HS-5 (cell line): ENCODE data around the gene TECTA.
"Not testable (repeated sequence)": the region's sequence is repeated elsewhere in the genome, so short reads cannot be mapped to it uniquely, and the experiment has no call there.

Source experiments
- DNase-seq: peaks from one replicate; pipeline ENCODE4 v3.0.0-alpha.2; 2012; ENCODE audit warnings: low read depth

The TECTA gene

DNA sequence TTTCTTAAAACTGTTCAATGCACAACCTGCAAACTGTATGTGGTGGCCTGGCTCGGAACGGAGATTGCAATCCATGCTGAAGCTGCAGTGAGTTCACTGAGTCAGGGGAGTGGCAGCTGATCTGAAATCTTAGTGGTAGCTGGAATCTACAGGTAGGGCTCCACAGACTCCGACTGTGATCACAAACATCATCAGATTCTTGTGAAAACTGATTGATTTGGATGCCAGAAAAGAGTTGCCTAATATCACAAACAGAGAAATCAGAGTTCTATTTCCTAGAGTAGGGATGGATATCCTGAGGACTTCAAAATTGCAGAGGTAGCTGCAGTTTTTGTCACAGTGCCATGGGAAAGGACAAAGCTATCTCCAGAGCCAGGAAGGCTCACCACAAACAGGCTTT, 134.0 kb downstream of the TECTA start:
- DNase-seq: no peak

DNA sequence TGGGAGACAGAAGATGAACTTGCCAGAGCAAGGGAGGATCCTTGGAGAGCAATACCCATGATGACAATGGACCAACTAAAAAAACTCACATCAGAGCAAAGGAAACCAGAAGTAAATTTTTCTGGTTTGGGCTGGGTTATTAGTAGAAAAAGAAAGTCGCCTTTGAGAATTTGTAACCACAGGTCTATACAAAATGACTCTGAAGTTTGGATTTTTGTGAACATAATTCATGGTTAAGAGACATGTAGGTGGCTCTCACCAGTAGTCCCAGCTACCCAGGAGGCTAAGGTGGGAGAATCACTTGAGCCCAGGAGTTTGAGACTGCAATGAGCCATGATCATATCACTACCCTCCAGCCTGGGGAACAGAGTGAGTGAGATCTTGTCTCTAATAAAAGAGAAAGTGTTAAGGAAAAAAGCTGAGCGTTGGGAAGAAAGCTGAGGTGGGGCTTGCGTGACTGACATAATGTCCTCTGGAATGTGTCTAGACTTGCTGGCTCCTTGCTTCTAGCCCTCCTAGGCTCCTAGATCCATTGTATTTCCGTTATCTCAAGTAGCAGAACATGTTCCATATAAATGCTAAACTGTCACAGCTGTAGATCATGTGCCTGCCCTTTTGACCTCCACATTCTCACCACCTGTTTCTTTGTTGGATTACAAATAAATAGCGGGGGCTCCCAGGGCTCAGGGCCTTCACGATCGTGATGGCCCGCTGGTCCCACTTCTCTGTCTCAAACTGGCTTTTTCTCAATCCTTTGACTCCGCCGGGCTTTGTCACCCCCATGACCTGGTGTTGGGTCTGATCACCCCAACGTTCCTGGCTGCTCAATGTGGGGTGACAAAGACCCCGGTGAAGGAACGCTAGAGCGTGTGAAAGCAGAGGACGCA, 135.3 kb downstream of the TECTA start:
- DNase-seq: no peak

DNA sequence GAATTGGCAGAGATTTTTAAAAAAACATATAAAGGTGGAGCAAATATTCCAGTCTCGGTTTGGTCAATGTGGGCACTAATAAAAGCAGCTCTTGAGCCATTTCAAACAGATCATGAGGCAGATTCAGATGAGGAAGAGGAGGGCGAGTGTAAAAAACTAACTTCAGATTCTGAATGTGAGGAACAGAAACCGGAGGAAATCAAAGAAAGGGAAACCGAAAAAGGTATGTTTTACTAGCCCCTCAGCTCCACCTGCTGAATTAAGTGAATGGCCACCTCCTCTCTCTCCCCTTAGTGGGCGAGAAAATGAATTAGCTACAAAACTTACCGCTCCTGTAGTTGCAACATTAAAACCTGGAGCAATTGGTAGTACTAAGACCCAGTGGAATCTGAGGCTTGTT, 136.2 kb downstream of the TECTA start:
- DNase-seq: not testable (repeated sequence)

DNA sequence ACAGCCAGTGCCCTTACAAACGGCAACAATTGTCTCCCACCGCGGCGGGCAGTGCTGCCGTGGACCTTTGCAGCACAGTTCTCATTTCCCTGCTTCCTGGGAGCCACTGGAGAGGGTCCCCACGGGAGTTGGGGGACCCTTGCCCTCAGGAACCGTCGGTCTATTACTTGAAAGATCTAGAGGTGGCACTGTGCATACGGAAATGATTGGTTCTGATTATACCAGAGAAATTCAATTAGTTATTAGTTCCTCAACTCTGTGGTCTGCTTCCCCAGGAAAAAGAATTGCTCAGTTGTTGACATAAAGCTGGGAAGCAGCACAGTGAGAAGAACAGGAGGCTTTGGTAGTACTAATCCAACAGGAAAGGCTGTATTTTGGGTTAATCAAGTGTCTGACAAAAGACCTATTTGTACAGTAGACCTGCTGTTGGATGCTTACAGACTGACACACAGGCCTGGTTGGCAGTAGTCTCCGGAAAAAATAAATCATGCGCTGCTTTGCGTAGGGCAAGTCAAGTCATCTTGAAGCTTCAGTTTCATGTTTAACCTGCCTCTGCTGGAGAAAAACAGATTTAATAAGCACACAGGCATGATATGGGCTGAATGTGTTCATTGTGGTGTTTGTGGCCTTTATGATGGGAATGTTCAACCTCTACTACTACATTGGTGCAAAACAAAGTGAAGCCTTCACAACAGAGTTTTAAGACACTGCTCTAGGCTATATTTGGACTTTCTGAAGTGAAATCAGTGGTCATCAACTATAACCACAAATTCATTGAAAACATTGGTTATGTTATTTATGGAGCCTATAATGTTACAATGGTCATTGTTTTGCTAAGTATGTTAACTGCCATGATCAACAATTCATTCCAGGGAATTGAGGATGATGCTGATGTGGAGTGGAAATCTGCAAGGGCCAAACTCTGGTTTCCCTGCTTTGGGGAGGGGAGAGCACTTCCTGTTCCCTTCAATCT, 136.9 kb downstream of the TECTA start:
- no peak for DNase-seq

DNA sequence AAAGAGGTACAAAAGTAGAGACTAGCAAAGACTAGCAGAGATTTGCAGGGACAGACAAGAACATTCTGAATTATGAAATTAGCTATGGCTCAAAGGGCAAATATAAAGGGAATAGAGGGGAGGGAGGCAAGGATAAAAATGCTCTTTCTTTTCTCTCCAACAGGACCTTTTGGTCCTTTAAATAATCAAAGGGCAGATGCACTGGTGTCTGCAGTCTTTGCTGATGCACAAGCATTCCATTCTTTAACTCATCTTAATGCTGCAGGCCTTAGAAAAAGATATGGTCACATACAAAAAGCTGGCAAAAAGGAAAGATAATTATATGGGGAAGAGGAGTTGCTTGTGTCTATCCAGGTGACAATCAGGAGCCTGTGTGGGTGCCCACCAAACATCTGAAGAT, 137.9 kb downstream of the TECTA start:
- DNase-seq: no peak

DNA sequence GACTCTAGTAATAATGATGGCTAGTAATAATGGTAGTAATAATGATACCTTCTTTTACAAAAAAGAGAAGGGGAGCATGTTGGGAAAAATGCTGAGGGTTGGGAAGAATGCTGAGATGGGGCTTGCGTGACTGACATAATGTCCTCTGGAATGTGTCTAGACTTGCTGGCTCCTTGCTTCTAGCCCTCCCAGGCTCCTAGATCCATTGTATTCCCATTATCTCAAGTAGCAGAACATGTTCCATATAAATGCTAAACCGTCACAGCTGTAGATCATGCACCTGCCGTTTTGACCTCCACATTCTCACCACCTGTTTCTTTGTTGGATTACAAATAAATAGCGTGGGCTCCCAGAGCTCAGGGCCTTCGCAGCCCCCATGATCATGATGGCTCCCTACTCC, 139.0 kb downstream of the TECTA start:
- DNase-seq: not testable (repeated sequence)

DNA sequence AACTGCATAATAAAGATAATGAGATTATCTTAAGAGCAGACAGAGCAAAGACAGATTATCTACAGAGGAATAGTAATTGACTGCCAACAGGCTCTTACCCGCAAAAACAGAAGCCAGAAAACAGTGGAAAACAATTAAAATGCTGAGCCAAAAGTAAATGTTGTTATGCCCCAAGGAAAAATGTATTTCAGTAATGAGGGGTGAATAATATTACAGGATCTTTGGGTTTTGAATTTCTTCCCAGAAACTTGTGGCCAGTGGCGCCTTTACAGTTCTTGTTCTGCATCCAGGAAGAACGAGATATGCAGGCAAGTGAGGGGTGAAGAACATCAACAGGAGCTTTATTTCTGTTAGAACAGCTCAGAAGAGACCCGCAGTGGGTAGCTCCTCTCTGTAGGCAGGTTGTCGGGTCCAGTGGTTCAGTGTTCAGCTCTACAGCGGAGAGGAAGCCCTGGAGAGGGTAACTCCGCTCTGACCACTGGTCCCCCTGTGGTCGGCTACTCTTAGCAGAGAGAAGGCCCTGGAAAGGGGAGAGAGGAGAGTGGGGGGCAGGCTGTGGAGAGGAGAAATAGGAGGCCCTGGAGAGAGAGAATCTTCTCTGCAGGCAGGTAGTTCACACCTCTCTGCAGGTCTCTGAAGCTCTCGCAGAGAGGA, 139.7 kb downstream of the TECTA start:
- DNase-seq: no peak
